Suppressor macrophage (primary cell): ENCODE measurements around the gene NOS1AP.

ENCODE experiments used
- DNase-seq, 4 experiments: peaks; one replicate each; pipeline ENCODE4 v3.0.0-alpha.2; 2020 to 2022

The NOS1AP gene

GRCh38 chr1:162347281-162347680 lies 277.8 kb downstream of the NOS1AP start:
- no peak for DNase-seq

DNA sequence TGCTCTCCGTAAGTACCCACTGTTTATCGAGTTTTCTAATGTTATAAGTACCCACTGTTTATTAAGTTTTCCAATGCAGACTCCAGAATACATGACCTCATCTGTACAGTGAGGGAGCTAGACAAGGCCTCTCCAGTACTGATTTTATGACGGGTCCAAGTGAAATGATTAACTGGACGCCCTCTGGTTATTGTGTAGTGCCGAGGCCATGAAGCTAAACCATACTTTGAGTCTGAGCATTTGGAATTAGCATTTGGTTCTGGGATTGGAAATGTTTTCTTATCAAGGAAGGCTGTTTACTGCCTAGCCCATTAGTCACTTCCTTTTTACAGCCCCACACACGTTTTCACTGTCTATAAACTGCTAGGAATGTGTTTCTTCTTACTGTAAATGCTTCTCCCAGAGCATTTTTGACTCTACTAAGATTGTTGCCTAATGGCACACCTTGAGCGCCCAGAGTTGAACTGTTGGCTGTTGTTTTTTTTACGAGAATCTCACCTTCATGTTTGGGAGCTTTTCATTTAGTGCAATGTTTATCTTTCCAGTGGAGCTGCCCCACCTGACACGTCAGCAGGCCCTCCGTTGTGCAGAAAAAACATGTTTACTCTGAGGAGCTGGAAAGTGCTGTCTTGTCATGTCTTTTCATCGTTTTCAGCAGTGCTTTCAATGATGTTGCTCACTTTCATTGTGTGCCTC lies 280.3 kb downstream of the NOS1AP start:
- peak in 1 of 4 experiments; percentile 34 for DNase-seq

- DNase-seq: peak in 3 of 4 experiments; percentile 42 to 55 (median 48)
Observed at GRCh38 chr1:162351246-162351842, 281.9 kb downstream of the NOS1AP start.

DNA sequence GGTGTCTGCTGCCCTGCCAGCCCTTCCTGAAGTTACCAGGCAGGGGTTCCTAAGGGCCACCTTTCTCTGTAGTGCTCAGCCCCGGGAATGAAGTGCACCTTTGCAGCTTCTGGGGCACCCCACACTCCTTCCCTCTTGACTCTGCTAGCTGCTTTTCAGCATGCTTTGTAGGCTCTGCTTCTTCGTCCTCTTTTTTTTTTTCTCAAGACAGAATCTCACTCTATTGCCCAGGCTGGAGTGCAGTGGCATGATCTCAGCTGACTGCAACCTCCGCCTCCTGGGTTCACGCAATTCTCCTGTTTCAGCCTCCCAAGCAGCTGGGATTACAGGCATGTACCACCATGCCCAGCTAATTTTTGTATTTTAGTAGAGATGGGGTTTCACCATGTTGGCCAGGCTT lies 282.4 kb downstream of the NOS1AP start:
- peak; percentile 35 to 69 (median 66) for DNase-seq

DNA sequence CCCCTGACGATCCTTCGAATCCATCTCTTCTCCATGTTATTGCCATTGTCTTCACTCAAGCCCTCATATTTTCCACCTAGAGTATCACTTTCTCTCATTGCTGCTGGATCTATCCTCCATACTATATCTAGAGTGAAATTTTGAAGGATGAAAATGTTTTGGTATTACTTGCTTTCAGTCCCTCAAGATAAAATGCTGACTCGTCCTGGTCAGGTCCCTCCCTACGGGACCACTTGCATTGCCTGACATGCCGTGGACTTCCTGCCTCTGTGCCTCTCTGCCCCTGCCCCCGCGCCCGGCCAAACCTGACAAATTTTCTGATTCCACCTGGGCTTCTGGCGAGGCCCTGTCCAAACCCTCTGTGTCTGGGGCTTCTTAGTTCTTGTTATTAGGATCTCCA lies 283.6 kb downstream of the NOS1AP start:
- DNase-seq: no peak

DNA sequence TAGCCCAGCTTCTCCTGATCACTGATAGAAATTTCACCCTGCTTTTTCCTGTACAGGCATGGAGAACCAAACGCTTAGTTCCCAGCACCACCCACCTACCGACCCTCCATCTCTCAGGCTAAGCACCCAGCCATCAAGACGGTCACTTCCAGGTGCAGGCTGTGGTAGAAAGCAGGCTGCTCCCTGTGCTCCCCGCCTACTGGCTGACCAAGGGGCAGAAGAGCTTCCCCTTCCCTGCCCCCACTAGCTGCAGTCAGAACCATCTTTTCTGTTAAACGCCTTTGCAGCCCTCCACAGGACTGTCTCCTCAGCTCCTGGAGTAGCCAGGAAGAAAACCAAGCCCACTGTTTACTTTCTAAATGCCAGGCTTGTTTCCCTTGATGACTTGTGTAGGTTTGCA lies 284.2 kb downstream of the NOS1AP start:
- DNase-seq: peak in 3 of 4 experiments; percentile 30 to 55 (median 40)

GRCh38 chr1:162357681-162358266 lies 288.3 kb downstream of the NOS1AP start:
- DNase-seq: peak; percentile 25 to 72 (median 40)

DNA sequence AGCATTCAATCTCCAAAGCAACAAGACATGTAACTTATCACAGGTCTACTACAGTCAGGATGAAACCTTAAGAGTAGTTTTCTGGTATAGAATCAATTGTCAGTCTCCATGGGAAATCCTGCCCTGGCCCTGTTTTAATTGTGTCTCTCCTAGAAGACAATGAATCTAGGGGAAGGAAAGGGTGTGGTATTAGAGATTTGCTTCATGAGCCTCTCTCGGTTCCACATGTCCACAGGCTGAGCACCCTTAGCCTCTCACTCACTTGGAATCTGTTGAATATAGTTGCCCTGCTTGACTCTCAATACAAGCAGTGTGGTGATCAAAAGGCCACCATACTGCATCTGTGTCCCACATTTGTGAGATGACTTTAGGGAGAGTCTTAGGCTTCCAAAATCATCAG lies 289.4 kb downstream of the NOS1AP start:
- no peak for DNase-seq

DNA sequence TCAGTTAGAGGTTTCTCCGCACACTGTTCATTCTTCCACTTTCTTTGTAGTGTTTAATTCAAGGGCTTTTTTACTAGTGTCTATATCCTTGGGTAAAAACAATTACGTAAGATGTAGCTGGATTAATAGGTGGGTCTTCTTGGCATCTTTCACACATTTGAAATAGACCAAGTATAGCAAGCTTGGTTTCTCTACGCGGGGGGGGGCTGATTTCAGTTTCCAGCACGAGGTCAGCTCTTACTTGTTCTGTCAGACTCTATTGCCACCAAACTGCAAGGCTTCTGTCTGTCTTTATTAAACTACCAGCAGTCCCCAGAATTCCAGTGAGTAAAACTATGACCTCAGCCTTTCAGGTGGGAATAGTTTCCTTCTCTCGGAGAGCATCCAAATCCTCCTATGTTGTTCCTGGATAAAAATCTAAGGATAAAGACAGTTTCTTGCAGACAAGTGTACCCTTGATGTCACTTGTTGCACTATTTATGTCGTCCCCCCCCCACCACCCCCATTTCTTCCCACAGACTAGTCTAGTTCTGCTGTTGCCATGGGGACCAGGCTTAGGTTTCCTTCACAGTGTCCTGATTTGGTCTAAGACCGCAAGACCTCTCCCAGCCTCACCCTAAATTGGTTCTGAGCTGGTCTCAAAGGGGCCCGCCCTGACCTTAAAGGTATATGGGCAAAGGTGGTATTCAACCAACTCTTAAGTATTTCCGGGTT lies 290.2 kb downstream of the NOS1AP start:
- DNase-seq: no peak

DNA sequence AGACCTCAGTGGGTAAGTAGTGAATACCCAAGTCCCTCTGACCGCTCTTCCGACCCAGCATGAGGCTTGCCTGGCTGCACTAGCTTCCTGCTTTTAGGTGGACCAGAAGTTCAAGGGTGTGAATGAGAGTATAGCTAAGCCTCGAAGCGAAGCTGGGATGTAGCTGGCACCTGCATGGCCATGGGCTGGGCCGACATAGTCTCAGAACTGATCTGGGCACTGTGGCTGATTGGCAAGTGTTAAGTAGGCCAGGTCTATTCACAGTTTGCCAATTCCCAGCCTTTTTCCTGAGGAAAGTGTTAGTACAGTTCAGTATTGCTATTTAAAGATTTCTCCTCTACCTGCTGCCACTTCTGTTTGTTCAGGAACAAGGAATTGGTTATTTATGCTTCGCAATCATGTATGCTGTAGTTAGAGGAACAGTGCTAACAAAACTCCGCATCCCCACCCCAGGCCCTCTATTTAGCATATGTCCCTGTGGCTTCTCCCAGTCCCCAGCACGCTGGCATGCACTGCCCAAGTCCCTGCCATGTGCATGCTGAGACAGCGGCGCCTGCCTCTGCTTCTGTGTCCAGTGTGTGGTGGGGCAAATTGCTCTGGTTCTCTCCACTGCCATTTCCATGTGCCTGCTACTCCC lies 290.9 kb downstream of the NOS1AP start:
- no peak for DNase-seq

DNA sequence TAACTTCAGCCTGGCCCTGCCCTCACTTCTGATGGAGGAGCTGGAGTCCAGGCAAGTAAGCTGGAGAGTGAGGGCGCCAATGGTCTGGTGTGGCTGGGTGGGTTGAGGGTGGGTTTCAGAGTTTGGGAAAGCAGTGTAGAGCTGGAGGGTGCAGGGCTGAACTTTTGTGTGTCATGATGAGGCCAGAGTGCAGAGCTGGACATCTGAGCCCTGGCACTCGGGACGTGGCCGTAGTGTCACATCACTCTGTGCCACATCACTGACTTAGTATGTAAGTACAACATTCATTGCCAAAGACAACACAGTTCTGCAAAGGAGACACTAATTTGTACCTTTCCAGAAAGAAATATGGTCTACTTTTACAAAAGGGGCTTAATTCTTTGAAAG lies 291.4 kb downstream of the NOS1AP start:
- DNase-seq: no peak

- no peak for DNase-seq
Observed at GRCh38 chr1:162361349-162361748, 291.9 kb downstream of the NOS1AP start.

GRCh38 chr1:162363823-162364222 lies 294.3 kb downstream of the NOS1AP start:
- DNase-seq: no peak

GRCh38 chr1:162364498-162364897 lies 295.0 kb downstream of the NOS1AP start:
- peak in 1 of 4 experiments; percentile 9 for DNase-seq

DNA sequence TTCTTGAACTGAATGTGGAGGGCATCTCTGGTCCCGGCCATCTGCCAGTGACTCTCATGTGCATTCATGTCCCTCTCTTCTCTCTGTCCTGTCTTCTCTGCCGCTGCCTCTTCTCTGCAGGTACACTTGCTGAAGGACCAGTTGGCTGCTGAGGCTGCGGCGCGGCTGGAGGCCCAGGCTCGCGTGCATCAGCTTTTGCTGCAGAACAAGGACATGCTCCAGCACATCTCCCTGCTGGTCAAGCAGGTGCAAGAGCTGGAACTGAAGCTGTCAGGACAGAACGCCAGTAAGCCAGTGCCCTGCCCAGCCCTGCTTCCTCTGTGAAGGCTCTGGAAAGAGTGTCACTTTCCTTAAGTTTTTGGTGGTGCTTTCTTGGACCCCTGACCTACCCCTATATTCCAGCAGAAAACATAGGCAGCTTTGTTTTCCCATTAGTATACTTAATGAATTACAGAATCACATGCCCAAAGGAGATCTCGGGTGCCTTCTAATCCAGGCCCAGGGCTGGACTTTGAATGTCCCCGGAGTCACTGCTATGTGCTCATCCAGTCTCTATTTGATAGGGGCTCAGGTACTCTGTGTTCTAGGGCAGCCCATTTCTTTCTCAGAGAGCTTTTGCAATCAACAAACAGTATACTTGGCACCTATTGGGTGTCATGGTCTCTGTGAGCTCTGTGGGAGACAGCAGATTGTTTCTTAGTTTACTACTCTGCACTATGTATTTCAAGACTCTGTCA lies 296.0 kb downstream of the NOS1AP start:
- DNase-seq: no peak

GRCh38 chr1:162366149-162366548 lies 296.7 kb downstream of the NOS1AP start:
- peak in 1 of 4 experiments; percentile 14 for DNase-seq

- no peak for DNase-seq
Observed at GRCh38 chr1:162366671-162367070, 297.2 kb downstream of the NOS1AP start.

DNA sequence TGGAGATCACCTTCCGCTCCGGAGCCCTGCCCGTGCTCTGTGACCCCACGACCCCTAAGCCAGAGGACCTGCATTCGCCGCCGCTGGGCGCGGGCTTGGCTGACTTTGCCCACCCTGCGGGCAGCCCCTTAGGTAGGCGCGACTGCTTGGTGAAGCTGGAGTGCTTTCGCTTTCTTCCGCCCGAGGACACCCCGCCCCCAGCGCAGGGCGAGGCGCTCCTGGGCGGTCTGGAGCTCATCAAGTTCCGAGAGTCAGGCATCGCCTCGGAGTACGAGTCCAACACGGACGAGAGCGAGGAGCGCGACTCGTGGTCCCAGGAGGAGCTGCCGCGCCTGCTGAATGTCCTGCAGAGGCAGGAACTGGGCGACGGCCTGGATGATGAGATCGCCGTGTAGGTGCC lies 297.6 kb downstream of the NOS1AP start:
- no peak for DNase-seq

DNA sequence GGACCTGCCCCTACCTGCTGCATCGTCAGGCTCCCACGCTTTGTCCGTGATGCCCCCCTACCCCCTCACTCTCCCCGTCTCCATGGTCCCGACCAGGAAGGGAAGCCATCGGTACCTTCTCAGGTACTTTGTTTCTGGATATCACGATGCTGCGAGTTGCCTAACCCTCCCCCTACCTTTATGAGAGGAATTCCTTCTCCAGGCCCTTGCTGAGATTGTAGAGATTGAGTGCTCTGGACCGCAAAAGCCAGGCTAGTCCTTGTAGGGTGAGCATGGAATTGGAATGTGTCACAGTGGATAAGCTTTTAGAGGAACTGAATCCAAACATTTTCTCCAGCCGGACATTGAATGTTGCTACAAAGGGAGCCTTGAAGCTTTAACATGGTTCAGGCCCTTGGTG lies 298.3 kb downstream of the NOS1AP start:
- no peak for DNase-seq

GRCh38 chr1:162368451-162368850 lies 299.0 kb downstream of the NOS1AP start:
- no peak for DNase-seq

DNA sequence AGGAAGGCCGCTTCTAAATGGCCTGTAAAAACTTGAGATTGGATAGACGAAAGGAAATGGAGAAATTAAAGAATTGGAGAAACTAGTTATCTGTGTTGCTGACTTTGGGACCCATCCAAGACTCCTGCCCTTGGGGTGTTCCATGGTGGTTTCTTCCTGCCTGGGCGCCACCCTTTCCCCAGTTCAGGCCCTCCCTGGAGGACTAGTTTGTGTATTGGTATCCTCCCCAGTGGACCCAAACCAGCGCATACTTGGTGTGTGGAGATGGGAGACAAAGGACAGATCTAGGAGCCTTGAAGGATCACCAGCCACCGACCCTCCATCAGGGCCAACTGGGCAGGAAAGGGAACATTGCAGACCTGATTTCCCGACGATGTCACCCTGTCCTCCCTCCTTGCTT lies 300.1 kb downstream of the NOS1AP start:
- DNase-seq: no peak

- DNase-seq: no peak
Observed at GRCh38 chr1:162370161-162370560, 300.7 kb downstream of the NOS1AP start.
